Ammon's horn (tissue), 1 donor: Measurements from ENCODE around the gene CPXM1.
"Not testable (repeated sequence)": the region's sequence is repeated elsewhere in the genome, so short reads cannot be mapped to it uniquely, and the experiment has no call there.

Experiments
- DNase-seq: peaks from one replicate; pipeline ENCODE4 v3.0.0-alpha.2; 2016; ENCODE audit warnings: low spot score

CPXM1 gene

GRCh38 chr20:2800521-2801285, at the start of gene CPXM1:
TSS of gene CPXM1 (minus strand) at chr20:2800627. CDS start at chr20:2800572, 55 bp downstream.
- no peak for DNase-seq

- no peak for DNase-seq
Measured at GRCh38 chr20:2849529-2849928, 49.1 kb upstream of the CPXM1 start.

- no peak for DNase-seq
Measured at GRCh38 chr20:2847802-2848201, 47.4 kb upstream of the CPXM1 start.

GRCh38 chr20:2846698-2847097, 46.3 kb upstream of the CPXM1 start:
- no peak for DNase-seq

- no peak for DNase-seq
Measured at GRCh38 chr20:2845607-2846006, 45.2 kb upstream of the CPXM1 start.

- DNase-seq = peak; percentile 29
Measured at GRCh38 chr20:2840967-2841531, 40.6 kb upstream of the CPXM1 start.

GRCh38 chr20:2840138-2840966, 39.9 kb upstream of the CPXM1 start, which contains the start of the genes PCED1A and VPS16:
TSS of gene PCED1A (minus strand) at chr20:2840655. CDS start at chr20:2839912, 743 bp downstream.
TSS of gene VPS16 (plus strand) at chr20:2840745. CDS start at chr20:2840775, 30 bp downstream.
- DNase-seq = peak; percentile 89

GRCh38 chr20:2839732-2840137, 39.3 kb upstream of the CPXM1 start:
- DNase-seq = no peak

GRCh38 chr20:2838847-2839671, 38.6 kb upstream of the CPXM1 start:
- DNase-seq = no peak

GRCh38 chr20:2838170-2838797, 37.9 kb upstream of the CPXM1 start:
- no peak for DNase-seq

GRCh38 chr20:2837221-2837960, 37.0 kb upstream of the CPXM1 start:
- DNase-seq = no peak

- DNase-seq = no peak
Measured at GRCh38 chr20:2836035-2836434, 35.6 kb upstream of the CPXM1 start.

GRCh38 chr20:2835331-2835796, 34.9 kb upstream of the CPXM1 start:
- DNase-seq = no peak

GRCh38 chr20:2834401-2835110, 34.1 kb upstream of the CPXM1 start:
- DNase-seq = no peak

GRCh38 chr20:2833761-2834160, 33.3 kb upstream of the CPXM1 start:
- DNase-seq = no peak

- DNase-seq = not testable (repeated sequence)
Measured at GRCh38 chr20:2831206-2831605, 30.8 kb upstream of the CPXM1 start.

- DNase-seq = no peak
Measured at GRCh38 chr20:2829376-2829775, 28.9 kb upstream of the CPXM1 start.

- DNase-seq = no peak
Measured at GRCh38 chr20:2826655-2827054, 26.2 kb upstream of the CPXM1 start.

- no peak for DNase-seq
Measured at GRCh38 chr20:2825761-2826160, 25.3 kb upstream of the CPXM1 start.

GRCh38 chr20:2822073-2822472, 21.6 kb upstream of the CPXM1 start:
- DNase-seq = no peak
